ENCODE results near the gene MAP4K4.

MAP4K4 gene

GRCh38 chr2:101900375-101900774 lies 202.9 kb downstream of the MAP4K4 start:
- Histone ChIP-seq H3K4me1 (ENCODE audit: low read length) (peaks cover 23% of the 10 kb centered on the region), H3K79me2 (ENCODE audit: low read length) (no peaks in the 10 kb centered on the region), H3K9ac (ENCODE audit: low read length) (peak overlapping the region; percentile 26; the same call in 1 of the 2 replicates), H3K36me3 (replicated peaks; ENCODE audit: low read depth, low read length) (peaks cover 77% of the 10 kb centered on the region), H2AFZ (ENCODE audit: low read depth, low read length) (no peak overlapping the region), H3K9me3 (ENCODE audit: insufficient read depth, low read length) (peaks cover 11% of the 10 kb centered on the region; the same call in 1 of the 2 replicates), H3K4me2 (ENCODE audit: low read length) (peak overlapping the region; percentile 64), H3K27ac (ENCODE audit: low read length) (peak overlapping the region; percentile 78), H3K4me3 (ENCODE audit: low read length) (peak overlapping the region; percentile 55), H3K27me3 (ENCODE audit: low read depth, low read length) (no peaks in the 10 kb centered on the region), H4K20me1 (ENCODE audit: insufficient read depth, low read length) (no peaks in the 10 kb centered on the region)
- TF ChIP-seq EZH2phosphoT487 (IDR thresholded peaks at IDR 0.05; ENCODE audit: low read depth): no peak
- TF ChIP-seq, protein P1, sequence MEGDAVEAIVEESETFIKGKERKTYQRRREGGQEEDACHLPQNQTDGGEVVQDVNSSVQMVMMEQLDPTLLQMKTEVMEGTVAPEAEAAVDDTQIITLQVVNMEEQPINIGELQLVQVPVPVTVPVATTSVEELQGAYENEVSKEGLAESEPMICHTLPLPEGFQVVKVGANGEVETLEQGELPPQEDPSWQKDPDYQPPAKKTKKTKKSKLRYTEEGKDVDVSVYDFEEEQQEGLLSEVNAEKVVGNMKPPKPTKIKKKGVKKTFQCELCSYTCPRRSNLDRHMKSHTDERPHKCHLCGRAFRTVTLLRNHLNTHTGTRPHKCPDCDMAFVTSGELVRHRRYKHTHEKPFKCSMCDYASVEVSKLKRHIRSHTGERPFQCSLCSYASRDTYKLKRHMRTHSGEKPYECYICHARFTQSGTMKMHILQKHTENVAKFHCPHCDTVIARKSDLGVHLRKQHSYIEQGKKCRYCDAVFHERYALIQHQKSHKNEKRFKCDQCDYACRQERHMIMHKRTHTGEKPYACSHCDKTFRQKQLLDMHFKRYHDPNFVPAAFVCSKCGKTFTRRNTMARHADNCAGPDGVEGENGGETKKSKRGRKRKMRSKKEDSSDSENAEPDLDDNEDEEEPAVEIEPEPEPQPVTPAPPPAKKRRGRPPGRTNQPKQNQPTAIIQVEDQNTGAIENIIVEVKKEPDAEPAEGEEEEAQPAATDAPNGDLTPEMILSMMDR (IDR thresholded peaks at IDR 0.05; ENCODE audit: low read depth, low read length): no peak

DNA sequence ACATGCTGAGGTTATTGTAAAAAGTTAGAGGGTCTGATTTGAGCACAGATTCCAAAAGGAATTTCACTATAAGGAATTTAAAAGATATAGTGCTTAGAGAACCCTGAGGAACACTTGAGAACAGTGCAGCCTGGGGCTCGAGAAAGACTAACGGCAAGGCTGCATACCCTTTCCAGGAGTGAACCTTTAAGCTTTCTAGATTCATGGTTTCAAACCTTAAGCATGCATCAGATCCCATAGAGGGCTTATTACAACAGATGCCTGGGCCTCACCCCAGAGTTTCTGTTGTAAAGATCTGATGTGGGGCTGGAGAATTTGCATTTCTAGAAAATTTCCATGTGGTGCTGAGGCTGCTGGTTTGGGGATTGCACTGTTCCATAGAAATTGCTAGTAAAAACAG lies 203.7 kb downstream of the MAP4K4 start:
- Histone ChIP-seq H3K4me1 (ENCODE audit: low read length) (peaks cover 23% of the 10 kb centered on the region), H3K79me2 (ENCODE audit: low read length) (no peaks in the 10 kb centered on the region), H2AFZ (ENCODE audit: low read depth, low read length) (no peak overlapping the region), H4K20me1 (ENCODE audit: insufficient read depth, low read length) (no peaks in the 10 kb centered on the region), H3K4me3 (ENCODE audit: low read length) (0 out of 2 replicates have a peak overlapping the region, but pooled peaks have one; percentile 55), H3K27me3 (ENCODE audit: low read depth, low read length) (no peaks in the 10 kb centered on the region), H3K36me3 (replicated peaks; ENCODE audit: low read depth, low read length) (peaks cover 77% of the 10 kb centered on the region), H3K4me2 (ENCODE audit: low read length) (peak overlapping the region; percentile 64), H3K9ac (ENCODE audit: low read length) (peak overlapping the region; percentile 24; the same call in 1 of the 2 replicates), H3K27ac (ENCODE audit: low read length) (peak overlapping the region; percentile 78), H3K9me3 (ENCODE audit: insufficient read depth, low read length) (peaks cover 19% of the 10 kb centered on the region; the same call in 1 of the 2 replicates)
- TF ChIP-seq, protein P1 (IDR thresholded peaks at IDR 0.05; ENCODE audit: low read depth, low read length): no peak
- no peak for TF ChIP-seq EZH2phosphoT487 (IDR thresholded peaks at IDR 0.05; ENCODE audit: low read depth)

- peaks cover 72% of the 10 kb centered on the region for H3K36me3 ChIP-seq (replicated peaks; ENCODE audit: low read depth, low read length)
- no peaks in the 10 kb centered on the region for H3K79me2 ChIP-seq (ENCODE audit: low read length)
- no peak overlapping the region for H2AFZ ChIP-seq (ENCODE audit: low read depth, low read length)
- TF ChIP-seq, protein P1 (IDR thresholded peaks at IDR 0.05; ENCODE audit: low read depth, low read length): no peak
- no peak for TF ChIP-seq EZH2phosphoT487 (IDR thresholded peaks at IDR 0.05; ENCODE audit: low read depth)
- H4K20me1 ChIP-seq (ENCODE audit: insufficient read depth, low read length): no peaks in the 10 kb centered on the region
- H3K4me3 ChIP-seq (ENCODE audit: low read length): no peak overlapping the region
- no peak overlapping the region for H3K9ac ChIP-seq (ENCODE audit: low read length)
- peaks cover 23% of the 10 kb centered on the region for H3K4me1 ChIP-seq (ENCODE audit: low read length)
- H3K9me3 ChIP-seq (ENCODE audit: insufficient read depth, low read length): peaks cover 22% of the 10 kb centered on the region; the same call in 1 of the 2 replicates
- H3K27me3 ChIP-seq (ENCODE audit: low read depth, low read length): no peaks in the 10 kb centered on the region
- no peak overlapping the region for H3K4me2 ChIP-seq (ENCODE audit: low read length)
- H3K27ac ChIP-seq (ENCODE audit: low read length): no peak overlapping the region
Observed at GRCh38 chr2:101902169-101902568, 204.7 kb downstream of the MAP4K4 start.

- H3K4me2 ChIP-seq (ENCODE audit: low read length): no peak overlapping the region
- no peak for TF ChIP-seq EZH2phosphoT487 (IDR thresholded peaks at IDR 0.05; ENCODE audit: low read depth)
- TF ChIP-seq, protein P1 (IDR thresholded peaks at IDR 0.05; ENCODE audit: low read depth, low read length): no peak
- peaks cover 53% of the 10 kb centered on the region for H3K36me3 ChIP-seq (replicated peaks; ENCODE audit: low read depth, low read length)
- H3K9me3 ChIP-seq (ENCODE audit: insufficient read depth, low read length): peaks cover 32% of the 10 kb centered on the region
- H3K27ac ChIP-seq (ENCODE audit: low read length): no peak overlapping the region
- no peak overlapping the region for H3K4me3 ChIP-seq (ENCODE audit: low read length)
- no peaks in the 10 kb centered on the region for H3K27me3 ChIP-seq (ENCODE audit: low read depth, low read length)
- H4K20me1 ChIP-seq (ENCODE audit: insufficient read depth, low read length): no peaks in the 10 kb centered on the region
- H3K4me1 ChIP-seq (ENCODE audit: low read length): peaks cover 23% of the 10 kb centered on the region
- H2AFZ ChIP-seq (ENCODE audit: low read depth, low read length): no peak overlapping the region
- H3K9ac ChIP-seq (ENCODE audit: low read length): no peak overlapping the region
- no peaks in the 10 kb centered on the region for H3K79me2 ChIP-seq (ENCODE audit: low read length)
Observed at GRCh38 chr2:101904916-101905315, 207.4 kb downstream of the MAP4K4 start.
